Pancreas (tissue), 10 donors: Measurements from ENCODE around the gene TGM1. TPM values are rescaled to one million over a fixed set of nuclear protein-coding genes. Genes with fewer than 3 reads are reported as not detected.

Source experiments
- ATAC-seq, 4 donors: fragments of 200-7000 bp; cut with Tn5 transposase; one replicate each; pipeline versions ENCODE4 v1.8.0 to v1.9.1; 2020; ENCODE audit warnings: mild to moderate bottlenecking in 4 of 4, moderate library complexity in 4 of 4
- DNase-seq, 6 donors: peaks; one replicate each; pipeline ENCODE4 v3.0.0-alpha.2; 2020
- FAIRE-seq: peaks from 2 replicates; lab custom pipeline; 2012; peaks lifted over from hg19 to GRCh38; lab: Jason Lieb, UNC
- H3K27ac ChIP-seq, 4 donors: fragments of 200-600 bp; sonication (generic); 1 replicate in 3 of 4; 2 replicates in 1 of 4; pipeline versions ENCODE4 v1.5.0 to v1.8.0; 2020
- H3K27me3 ChIP-seq, 4 donors: fragments of 200-600 bp; one replicate each; pipeline ENCODE4 v1.8.0; 2021
- H3K36me3 ChIP-seq, 3 donors: fragments of 200-600 bp; sonication (generic) in 1 of 3; one replicate each; pipeline versions ENCODE4 v1.5.0 to v1.8.0; 2020 to 2021
- H3K4me1 ChIP-seq, 3 donors: fragments of 200-600 bp; one replicate each; pipeline ENCODE4 v1.8.0; 2021
- H3K4me3 ChIP-seq, 4 donors: fragments of 200-600 bp; sonication (generic) in 2 of 4; one replicate each; pipeline versions ENCODE4 v1.5.0 to v1.8.0; 2020 to 2021
- H3K9me3 ChIP-seq, 4 donors: fragments of 200-600 bp; one replicate each; pipeline ENCODE4 v1.8.0; 2021
- CTCF ChIP-seq, 4 donors: fragments of 200-600 bp; sonication (generic) in 3 of 4; IDR thresholded peaks; one replicate each; pipeline versions ENCODE4 v1.5.0 to v1.8.0; 2021; ENCODE audit warnings: antibody characterized with exemption in 4 of 4
- WGBS, 2 donors: extraction: QIAGEN DNeasy Blood & Tissue Kit; methylation state at CpG; one replicate each; pipeline ENCODE4 v1.1.7; 2013; 5-methylcytosine and 5-hydroxymethylcytosine counted together
- intact Hi-C, 3 donors: fragments of 100-400 bp; cut with DNase I; formaldehyde crosslinking; loops; one replicate each; pipeline versions ENCODE4 v1.11.1 to v1.14.2; 2022
- polyA plus RNA-seq, 2 donors: library from polyadenylated mRNA; stranded (reverse); fragments of 200-250 nt; gene quantifications; one replicate each; pipeline ENCODE4 v1.2.3, GENCODE V29; 2013
- total RNA-seq, 6 donors: library from RNA; stranded (reverse); fragmentation: NEBNext Ultra II Directional in 4 of 6; extraction: Animal tissue kit (Norgen Biotek cat#: 25700) in 4 of 6; gene quantifications; one replicate each; pipeline versions ENCODE4 v1.2.1 to v1.2.4, GENCODE V29; 2021 to 2023
- donor health status: healthy with polysubstance abuse.
- donor health status: DM: no; HTN: no; CAD: no; lungs with moderate emphysema.
- donor health status: DM: no; HTN: no; CAD: no.
- donor health status: control.
- donor health status: control.
- donor health status: Bipolar disorder and iron deficiency.
- donor health status: DM: yes; HTN: yes; CAD: no.
- donor health status: DM: no; HTN: no; CAD: no.
- donor health status: DM: no; HTN: no; CAD: no.
- donor health status: DM: yes; HTN: yes; CAD: no.

The TGM1 gene
- total and polyA plus RNA-seq, 8 donors: 1.2 to 5.4 (median 2.8) TPM

- no peaks in the 10 kb centered on the region for H3K27me3 ChIP-seq
- H3K4me1 ChIP-seq: no peaks in the 10 kb centered on the region
- intact Hi-C loops: loop anchor here in 1 of 3 donors (5.0 kb wide), 1 partner anchor 34 kb away; no protein-coding TSS in a partner anchor
- FAIRE-seq (no peak), DNase-seq (peak in 1 of 6 donors; percentile 25), ATAC-seq (peak in 1 of 4 donors; percentile 15)
- no peak for TF ChIP-seq CTCF (IDR thresholded peaks at IDR 0.05)
- H3K4me3 ChIP-seq: no peak overlapping the region
- H3K36me3 ChIP-seq: no peaks in the 10 kb centered on the region
- no peak overlapping the region for H3K27ac ChIP-seq
- no peaks in the 10 kb centered on the region for H3K9me3 ChIP-seq
- WGBS, 2 donors: 88 to 92% methylated on average over 6 of the region's 6 CpGs
Observed at GRCh38 chr14:24280797-24281460, 18.0 kb upstream of the TGM1 start.

DNA sequence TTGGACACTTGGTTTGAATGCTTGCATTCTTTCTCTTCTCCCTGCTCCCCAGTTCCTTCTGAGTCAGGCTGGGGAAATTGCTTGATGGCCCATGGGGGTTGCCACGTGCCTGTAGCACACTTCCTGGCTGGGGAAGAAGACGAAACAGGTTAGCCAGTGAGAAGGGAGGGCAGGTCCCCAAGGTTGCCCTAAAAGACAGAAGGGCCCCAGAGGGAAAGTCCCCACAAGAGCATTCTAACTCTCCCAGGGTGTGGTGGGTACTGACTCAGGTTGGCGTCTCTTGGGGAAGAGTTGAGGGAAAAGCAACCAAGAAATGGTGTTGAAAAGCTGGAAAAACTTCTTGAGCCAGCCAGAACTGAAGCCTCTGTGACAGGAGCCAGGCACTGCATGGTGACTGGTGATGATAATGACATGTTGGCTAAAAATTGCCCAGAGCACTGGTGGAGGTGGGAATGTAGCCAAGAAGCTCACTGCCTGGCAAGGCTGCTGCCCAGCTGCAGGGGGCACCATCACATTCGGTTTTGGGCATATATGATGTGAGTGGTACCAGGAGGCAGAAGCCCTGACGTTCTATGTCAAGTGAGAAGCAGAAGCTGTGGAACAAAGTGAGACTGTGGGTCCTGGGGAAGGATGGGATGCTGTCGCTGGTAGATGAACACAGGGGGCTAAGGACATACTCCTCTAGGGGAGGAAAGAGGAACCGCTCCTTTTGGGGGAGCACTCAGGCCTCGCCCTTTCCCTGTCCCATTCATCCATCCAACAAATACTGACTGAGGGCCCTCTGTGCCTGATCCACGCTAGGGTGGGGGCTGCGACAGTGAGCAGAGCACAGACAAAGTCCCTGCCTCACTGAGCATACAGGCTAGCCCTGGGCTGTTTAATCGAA lies 16.6 kb upstream of the TGM1 start:
- Histone ChIP-seq H3K27ac (no peak overlapping the region), H3K4me3 (no peak overlapping the region), H3K9me3 (no peaks in the 10 kb centered on the region), H3K27me3 (no peaks in the 10 kb centered on the region), H3K4me1 (peaks cover 0 to 3% (median 0%) of the 10 kb centered on the region in 3 donors), H3K36me3 (no peaks in the 10 kb centered on the region)
- WGBS, 2 donors: 56 to 60% methylated on average over 11 of the region's 11 CpGs
- no peak for FAIRE-seq
- DNase-seq: peak in 2 of 6 donors; percentile 60 to 68
- TF ChIP-seq CTCF (IDR thresholded peaks at IDR 0.05): no peak
- intact Hi-C loops: loop anchor here in 1 of 3 donors (5.0 kb wide), 1 partner anchor 32 kb away; no protein-coding TSS in a partner anchor
- peak; percentile 56 to 70 (median 66) for ATAC-seq

DNA sequence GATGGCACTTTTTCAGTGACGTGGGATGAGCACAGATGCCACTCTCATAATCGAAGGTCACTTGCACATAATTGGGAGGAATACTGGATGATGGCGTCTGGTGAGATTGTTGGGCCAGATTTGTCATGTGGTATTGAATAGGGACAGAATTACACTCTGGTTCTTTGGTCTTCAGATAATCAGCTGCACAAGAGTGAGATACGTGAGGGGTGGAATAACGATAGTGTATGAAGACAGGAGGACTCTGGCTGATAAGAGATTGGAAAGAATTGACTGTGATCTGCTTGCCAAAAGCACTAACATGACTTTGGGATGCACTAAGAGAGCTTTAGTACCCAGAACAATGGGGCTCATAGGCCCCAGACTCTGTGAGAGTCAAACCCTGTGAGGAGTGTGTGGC lies 15.4 kb upstream of the TGM1 start:
- H3K36me3 ChIP-seq: no peaks in the 10 kb centered on the region
- no peak for ATAC-seq
- no peaks in the 10 kb centered on the region for H3K27me3 ChIP-seq
- WGBS, 2 donors: 78 to 90% methylated on average over 5 of the region's 5 CpGs
- DNase-seq: no peak
- no peak overlapping the region for H3K27ac ChIP-seq
- FAIRE-seq: no peak
- intact Hi-C loops: no loop called here
- peaks cover 5 to 8% (median 6%) of the 10 kb centered on the region in 3 donors for H3K4me1 ChIP-seq
- H3K4me3 ChIP-seq: no peak overlapping the region
- no peak for TF ChIP-seq CTCF (IDR thresholded peaks at IDR 0.05)
- H3K9me3 ChIP-seq: no peaks in the 10 kb centered on the region

- Histone ChIP-seq H3K4me3 (no peak overlapping the region), H3K4me1 (peaks cover 11 to 14% (median 11%) of the 10 kb centered on the region in 3 donors), H3K9me3 (no peaks in the 10 kb centered on the region), H3K36me3 (no peaks in the 10 kb centered on the region), H3K27me3 (no peaks in the 10 kb centered on the region), H3K27ac (peak overlapping the region in 1 of 4 donors; percentile 43)
- DNase-seq: peak in 1 of 6 donors; percentile 20
- no peak for ATAC-seq
- FAIRE-seq: no peak
- WGBS, 2 donors: 90 to 92% methylated on average over 11 of the region's 11 CpGs
- intact Hi-C loops: no loop called here
- no peak for TF ChIP-seq CTCF (IDR thresholded peaks at IDR 0.05)
Observed at GRCh38 chr14:24277606-24278321, 14.8 kb upstream of the TGM1 start.
